Hindlimb muscle (tissue), 1 donor: Measurements from ENCODE around the gene S100A11. TPM values are rescaled to one million over a fixed set of nuclear protein-coding genes. Genes with fewer than 3 reads are reported as not detected.
A peak's percentile ranks its signal among the peaks of the same experiment; 100 is the strongest.
"Not testable (repeated sequence)": the region's sequence is repeated elsewhere in the genome, so short reads cannot be mapped to it uniquely, and the experiment has no call there.

Experiments
- DNase-seq: peaks from one replicate; pipeline ENCODE4 v3.0.0-alpha.2; 2013
- polyA plus RNA-seq: library from polyadenylated mRNA; unstranded; fragments of 120-200 nt; gene quantifications from one replicate; pipeline ENCODE4 v1.2.1, GENCODE V29; 2013; ENCODE audit not compliant: insufficient read length

Gene S100A11
- polyA plus RNA-seq, result 168 TPM

- peak; percentile 88 for DNase-seq
These were observed at the start of gene S100A11 for GRCh38 chr1:152036267-152037216. Gene S100A11 (minus strand): TSS chr1:152037004. CDS start chr1:152036915, 89 bp downstream.

- no peak for DNase-seq
These were observed 48.0 kb upstream of the S100A11 start for GRCh38 chr1:152084853-152085252.

- DNase-seq, result not testable (repeated sequence)
These were observed 44.2 kb upstream of the S100A11 start for GRCh38 chr1:152081026-152081425.

GRCh38 chr1:152080494-152080893, 43.7 kb upstream of the S100A11 start:
- DNase-seq, result not testable (repeated sequence)

- DNase-seq, result no peak
These were observed 42.1 kb upstream of the S100A11 start for GRCh38 chr1:152078831-152079441.

GRCh38 chr1:152072311-152072710, 35.5 kb upstream of the S100A11 start:
- DNase-seq, result no peak

GRCh38 chr1:152071123-152071522, 34.3 kb upstream of the S100A11 start:
- no peak for DNase-seq

- no peak for DNase-seq
These were observed 31.1 kb upstream of the S100A11 start for GRCh38 chr1:152067929-152068328.

GRCh38 chr1:152067150-152067549, 30.3 kb upstream of the S100A11 start:
- DNase-seq, result no peak

GRCh38 chr1:152061952-152062351, 25.1 kb upstream of the S100A11 start:
- DNase-seq, result no peak

GRCh38 chr1:152053375-152053774, 16.6 kb upstream of the S100A11 start:
- no peak for DNase-seq

- peak; percentile 56 for DNase-seq
These were observed 15.8 kb upstream of the S100A11 start for GRCh38 chr1:152052606-152053005.

GRCh38 chr1:152050886-152051675, 14.3 kb upstream of the S100A11 start:
- DNase-seq, result no peak

- no peak for DNase-seq
These were observed 12.7 kb upstream of the S100A11 start for GRCh38 chr1:152049291-152050083.

GRCh38 chr1:152048416-152049009, 11.7 kb upstream of the S100A11 start:
- DNase-seq, result no peak

- DNase-seq, result peak; percentile 78
These were observed 11.1 kb upstream of the S100A11 start for GRCh38 chr1:152047730-152048415.

GRCh38 chr1:152047413-152047729, 10.6 kb upstream of the S100A11 start:
- DNase-seq, result no peak

- DNase-seq, result no peak
These were observed 7.6 kb upstream of the S100A11 start for GRCh38 chr1:152044386-152044785.

GRCh38 chr1:152043870-152044269, 7.1 kb upstream of the S100A11 start:
- no peak for DNase-seq

- DNase-seq, result no peak
These were observed 5.2 kb upstream of the S100A11 start for GRCh38 chr1:152042030-152042429.

GRCh38 chr1:152039886-152040285, 3.1 kb upstream of the S100A11 start:
- DNase-seq, result no peak
